Measurements from ENCODE around the gene RFTN2. TPM values are rescaled to one million over a fixed set of nuclear protein-coding genes. Genes with fewer than 3 reads are reported as not detected.
"Not testable (repeated sequence)": the region's sequence is repeated elsewhere in the genome, so short reads cannot be mapped to it uniquely, and the experiment has no call there.

RFTN2 gene
- total RNA-seq, 1 donor from 2014 or later, result 14.1 TPM

DNA sequence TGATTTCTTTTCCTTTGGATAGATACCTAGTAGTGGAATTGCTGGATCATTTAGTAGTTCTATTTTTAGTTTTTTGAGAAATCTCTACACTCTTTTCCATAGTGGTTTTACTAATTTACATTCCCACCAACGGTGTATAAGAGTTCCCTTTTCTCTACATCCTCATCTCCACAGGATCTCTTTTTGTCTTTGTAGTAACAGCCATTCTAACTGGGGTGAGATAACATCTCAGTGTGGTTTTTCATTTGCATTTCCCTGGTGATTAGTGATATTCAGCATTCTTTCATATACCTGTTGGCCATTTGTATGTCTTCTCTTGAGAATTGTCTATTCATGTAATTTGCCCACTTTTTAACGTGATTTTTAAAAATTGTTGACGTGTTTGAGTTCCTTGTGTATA is 13.8 kb downstream of the RFTN2 start:
- Histone ChIP-seq H3K36me3 (ENCODE audit: control insufficient read depth in 3 of 3, insufficient read depth in 3 of 3, low read length in 3 of 3) (no peaks in the 10 kb centered on the region), H3K27me3 (ENCODE audit: control insufficient read depth in 3 of 3, insufficient read depth in 3 of 3, low read length in 3 of 3) (no peaks in the 10 kb centered on the region), H3K4me1 (ENCODE audit: control insufficient read depth in 3 of 3, insufficient read depth in 3 of 3, low read length in 3 of 3) (no peaks in the 10 kb centered on the region), H3K27ac (ENCODE audit: low read depth, low read length) (no peak overlapping the region), H3K9ac (ENCODE audit: low read depth in 1 of 3, low read length in 3 of 3) (no peak overlapping the region), H3K4me3 (ENCODE audit: low read length in 3 of 3) (no peak overlapping the region), H3K9me3 (ENCODE audit: control insufficient read depth in 3 of 3, low read length in 3 of 3) (no peaks in the 10 kb centered on the region)

DNA sequence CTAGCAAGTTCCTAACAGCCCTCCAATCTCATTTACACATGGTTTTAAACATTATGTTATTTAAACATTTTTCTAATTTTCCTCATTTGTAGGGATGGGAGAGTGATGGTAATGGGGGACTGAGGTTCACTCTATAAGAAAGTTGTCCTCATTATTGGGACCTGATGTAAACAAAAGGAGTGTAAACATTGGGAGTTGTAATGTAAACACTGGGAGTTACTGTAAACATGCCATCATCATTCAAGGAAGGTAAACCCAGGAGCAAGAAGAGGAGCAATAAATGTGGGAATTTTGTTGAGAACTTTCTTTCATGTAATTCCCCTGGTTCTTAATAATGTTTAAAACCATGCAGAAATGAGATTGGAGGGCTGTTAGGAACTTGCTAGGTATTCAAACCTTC is 17.8 kb downstream of the RFTN2 start:
- Histone ChIP-seq H3K36me3 (ENCODE audit: control insufficient read depth in 3 of 3, insufficient read depth in 3 of 3, low read length in 3 of 3) (no peaks in the 10 kb centered on the region), H3K4me3 (ENCODE audit: low read length in 3 of 3) (no peak overlapping the region), H3K9me3 (ENCODE audit: control insufficient read depth in 3 of 3, low read length in 3 of 3) (no peaks in the 10 kb centered on the region), H3K27ac (ENCODE audit: low read depth, low read length) (no peak overlapping the region), H3K9ac (ENCODE audit: low read depth in 1 of 3, low read length in 3 of 3) (no peak overlapping the region), H3K27me3 (ENCODE audit: control insufficient read depth in 3 of 3, insufficient read depth in 3 of 3, low read length in 3 of 3) (no peaks in the 10 kb centered on the region), H3K4me1 (ENCODE audit: control insufficient read depth in 3 of 3, insufficient read depth in 3 of 3, low read length in 3 of 3) (no peaks in the 10 kb centered on the region)

GRCh38 chr2:197647961-197648690 is 27.3 kb downstream of the RFTN2 start:
- H3K4me3 ChIP-seq (ENCODE audit: low read length in 3 of 3), result no peak overlapping the region
- no peaks in the 10 kb centered on the region for H3K27me3 ChIP-seq (ENCODE audit: control insufficient read depth in 3 of 3, insufficient read depth in 3 of 3, low read length in 3 of 3)
- no peak overlapping the region for H3K9ac ChIP-seq (ENCODE audit: low read depth in 1 of 3, low read length in 3 of 3)
- H3K4me1 ChIP-seq (ENCODE audit: control insufficient read depth in 3 of 3, insufficient read depth in 3 of 3, low read length in 3 of 3), result no peaks in the 10 kb centered on the region
- no peak overlapping the region for H3K27ac ChIP-seq (ENCODE audit: low read depth, low read length)
- no peaks in the 10 kb centered on the region for H3K9me3 ChIP-seq (ENCODE audit: control insufficient read depth in 3 of 3, low read length in 3 of 3)
- H3K36me3 ChIP-seq (ENCODE audit: control insufficient read depth in 3 of 3, insufficient read depth in 3 of 3, low read length in 3 of 3), result peaks cover 0 to 2% (median 0%) of the 10 kb centered on the region in 3 donors

DNA sequence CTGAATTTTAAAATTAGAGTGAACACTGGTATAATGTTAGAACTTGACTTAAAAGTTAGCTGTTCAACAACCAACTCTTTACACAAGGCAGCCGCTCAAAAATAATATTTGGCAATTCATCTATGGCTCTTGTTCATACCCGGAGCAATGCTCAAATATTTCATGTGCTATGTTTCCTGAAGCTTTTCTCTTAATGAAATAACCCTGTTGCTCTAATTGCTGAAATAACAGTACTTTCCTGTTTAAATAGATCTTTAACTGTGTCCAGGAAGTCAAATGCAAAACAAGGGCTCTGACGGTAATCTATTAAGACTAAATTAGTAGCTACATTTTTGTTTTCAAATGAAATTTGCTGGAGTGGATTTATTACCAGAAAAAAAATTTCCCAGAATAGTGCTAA is 33.7 kb downstream of the RFTN2 start:
- Histone ChIP-seq H3K9ac (ENCODE audit: low read depth in 1 of 3, low read length in 3 of 3) (no peak overlapping the region), H3K36me3 (ENCODE audit: control insufficient read depth in 3 of 3, insufficient read depth in 3 of 3, low read length in 3 of 3) (peaks cover 0 to 5% (median 0%) of the 10 kb centered on the region in 3 donors), H3K4me3 (ENCODE audit: low read length in 3 of 3) (no peak overlapping the region)

DNA sequence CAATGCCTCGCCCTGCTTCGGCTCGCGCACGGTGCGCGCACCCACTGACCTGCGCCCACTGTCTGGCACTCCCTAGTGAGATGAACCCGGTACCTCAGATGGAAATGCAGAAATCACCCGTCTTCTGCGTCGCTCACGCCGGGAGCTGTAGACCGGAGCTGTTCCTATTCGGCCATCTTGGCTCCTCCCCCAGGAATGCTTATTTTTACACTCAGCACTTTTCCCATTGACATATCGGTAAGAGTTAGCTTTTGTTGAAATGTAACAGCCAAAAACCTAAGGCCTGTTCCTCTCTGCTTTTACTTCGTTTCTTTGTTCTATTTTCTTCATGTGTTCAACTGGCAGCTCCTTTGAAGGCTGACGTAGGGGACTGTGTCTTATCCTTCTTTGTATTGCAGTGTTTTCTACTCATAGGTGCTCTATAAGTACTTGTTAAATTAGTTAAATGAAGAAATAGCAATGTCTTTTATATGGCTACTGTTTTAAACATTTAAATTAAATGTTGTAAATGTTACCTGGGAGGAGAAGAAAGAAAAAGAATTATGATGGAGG is 34.7 kb downstream of the RFTN2 start:
- H3K4me3 ChIP-seq (ENCODE audit: low read length in 3 of 3); H3K27me3 ChIP-seq (ENCODE audit: control insufficient read depth in 3 of 3, insufficient read depth in 3 of 3, low read length in 3 of 3); H3K27ac ChIP-seq (ENCODE audit: low read depth, low read length); H3K9ac ChIP-seq (ENCODE audit: low read depth in 1 of 3, low read length in 3 of 3); H3K36me3 ChIP-seq (ENCODE audit: control insufficient read depth in 3 of 3, insufficient read depth in 3 of 3, low read length in 3 of 3); H3K4me1 ChIP-seq (ENCODE audit: control insufficient read depth in 3 of 3, insufficient read depth in 3 of 3, low read length in 3 of 3); H3K9me3 ChIP-seq (ENCODE audit: control insufficient read depth in 3 of 3, low read length in 3 of 3): not testable (repeated sequence)

More for the DNA sequence above, 33.7 kb downstream of the RFTN2 start:
- Histone ChIP-seq H3K4me1 (ENCODE audit: control insufficient read depth in 3 of 3, insufficient read depth in 3 of 3, low read length in 3 of 3) (no peaks in the 10 kb centered on the region), H3K27me3 (ENCODE audit: control insufficient read depth in 3 of 3, insufficient read depth in 3 of 3, low read length in 3 of 3) (no peaks in the 10 kb centered on the region), H3K27ac (ENCODE audit: low read depth, low read length) (no peak overlapping the region), H3K9me3 (ENCODE audit: control insufficient read depth in 3 of 3, low read length in 3 of 3) (no peaks in the 10 kb centered on the region)

- Histone ChIP-seq H3K4me1 (ENCODE audit: control insufficient read depth in 3 of 3, insufficient read depth in 3 of 3, low read length in 3 of 3) (no peaks in the 10 kb centered on the region), H3K9ac (ENCODE audit: low read depth in 1 of 3, low read length in 3 of 3) (no peak overlapping the region), H3K27ac (ENCODE audit: low read depth, low read length) (no peak overlapping the region), H3K27me3 (ENCODE audit: control insufficient read depth in 3 of 3, insufficient read depth in 3 of 3, low read length in 3 of 3) (no peaks in the 10 kb centered on the region), H3K36me3 (ENCODE audit: control insufficient read depth in 3 of 3, insufficient read depth in 3 of 3, low read length in 3 of 3) (no peaks in the 10 kb centered on the region), H3K9me3 (ENCODE audit: control insufficient read depth in 3 of 3, low read length in 3 of 3) (no peaks in the 10 kb centered on the region), H3K4me3 (ENCODE audit: low read length in 3 of 3) (no peak overlapping the region)
Measured at GRCh38 chr2:197633109-197633657, 42.2 kb downstream of the RFTN2 start.

GRCh38 chr2:197628043-197628500 is 47.3 kb downstream of the RFTN2 start:
- Histone ChIP-seq H3K4me1 (ENCODE audit: control insufficient read depth in 3 of 3, insufficient read depth in 3 of 3, low read length in 3 of 3) (no peaks in the 10 kb centered on the region), H3K9ac (ENCODE audit: low read depth in 1 of 3, low read length in 3 of 3) (no peak overlapping the region), H3K9me3 (ENCODE audit: control insufficient read depth in 3 of 3, low read length in 3 of 3) (no peaks in the 10 kb centered on the region), H3K27ac (ENCODE audit: low read depth, low read length) (no peak overlapping the region), H3K36me3 (ENCODE audit: control insufficient read depth in 3 of 3, insufficient read depth in 3 of 3, low read length in 3 of 3) (no peaks in the 10 kb centered on the region), H3K27me3 (ENCODE audit: control insufficient read depth in 3 of 3, insufficient read depth in 3 of 3, low read length in 3 of 3) (no peaks in the 10 kb centered on the region), H3K4me3 (ENCODE audit: low read length in 3 of 3) (no peak overlapping the region)

DNA sequence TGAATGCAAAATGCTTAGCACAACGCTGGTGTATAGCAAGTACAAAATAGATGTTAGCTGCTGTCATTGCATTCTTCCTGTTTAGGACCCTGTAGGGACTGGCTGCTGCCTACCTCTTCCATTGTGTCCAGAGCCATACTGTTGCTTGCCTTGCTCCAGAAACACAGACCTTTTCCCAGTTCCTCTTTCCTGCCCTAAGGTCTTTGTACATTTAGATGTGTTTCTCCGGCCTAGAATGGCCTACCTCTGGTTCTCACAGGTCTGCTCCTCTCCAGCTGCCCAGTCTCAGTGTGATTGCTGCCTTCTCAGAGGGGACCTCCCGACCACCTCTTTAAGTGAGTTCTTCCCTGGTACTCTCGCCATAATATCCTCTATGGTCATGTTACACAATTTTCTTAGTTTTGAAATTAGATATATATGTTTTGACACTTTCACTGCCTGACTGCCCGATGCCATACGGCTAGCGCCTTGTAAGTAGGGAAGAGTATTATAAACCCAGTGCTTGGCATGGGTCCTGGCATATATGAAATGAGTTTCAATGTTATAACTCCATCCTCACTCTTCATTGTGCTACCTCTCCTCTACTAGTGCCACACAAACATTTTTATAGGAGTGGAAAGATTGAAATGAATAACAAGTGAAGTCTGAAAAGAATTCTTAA is 48.3 kb downstream of the RFTN2 start:
- Histone ChIP-seq H3K9me3 (ENCODE audit: control insufficient read depth in 3 of 3, low read length in 3 of 3) (no peaks in the 10 kb centered on the region), H3K27ac (ENCODE audit: low read depth, low read length) (no peak overlapping the region), H3K36me3 (ENCODE audit: control insufficient read depth in 3 of 3, insufficient read depth in 3 of 3, low read length in 3 of 3) (no peaks in the 10 kb centered on the region), H3K4me1 (ENCODE audit: control insufficient read depth in 3 of 3, insufficient read depth in 3 of 3, low read length in 3 of 3) (no peaks in the 10 kb centered on the region), H3K27me3 (ENCODE audit: control insufficient read depth in 3 of 3, insufficient read depth in 3 of 3, low read length in 3 of 3) (no peaks in the 10 kb centered on the region), H3K9ac (ENCODE audit: low read depth in 1 of 3, low read length in 3 of 3) (no peak overlapping the region), H3K4me3 (ENCODE audit: low read length in 3 of 3) (no peak overlapping the region)

- Histone ChIP-seq H3K9me3 (ENCODE audit: control insufficient read depth in 3 of 3, low read length in 3 of 3) (no peaks in the 10 kb centered on the region), H3K27ac (ENCODE audit: low read depth, low read length) (no peak overlapping the region), H3K9ac (ENCODE audit: low read depth in 1 of 3, low read length in 3 of 3) (no peak overlapping the region), H3K27me3 (ENCODE audit: control insufficient read depth in 3 of 3, insufficient read depth in 3 of 3, low read length in 3 of 3) (no peaks in the 10 kb centered on the region), H3K4me1 (ENCODE audit: control insufficient read depth in 3 of 3, insufficient read depth in 3 of 3, low read length in 3 of 3) (no peaks in the 10 kb centered on the region), H3K4me3 (ENCODE audit: low read length in 3 of 3) (no peak overlapping the region), H3K36me3 (ENCODE audit: control insufficient read depth in 3 of 3, insufficient read depth in 3 of 3, low read length in 3 of 3) (peaks cover 0 to 3% (median 0%) of the 10 kb centered on the region in 3 donors)
Measured at GRCh38 chr2:197620133-197620532, 55.3 kb downstream of the RFTN2 start.
